HEK293T (cell line): ENCODE measurements around the gene DTYMK.

Experiments used
- ARNT ChIP-seq: fragments of 450-650 bp; IDR thresholded peaks from 2 replicates; pipeline ENCODE4 v1.6.1; 2017; ENCODE audit warnings: mild to moderate bottlenecking
- BHLHE40 ChIP-seq: fragments of 450-650 bp; IDR thresholded peaks from 2 replicates; pipeline ENCODE4 v1.6.1; 2016; ENCODE audit warnings: mild to moderate bottlenecking, moderate library complexity, borderline replicate concordance
- FOXK2 ChIP-seq: fragments of 450-650 bp; IDR thresholded peaks from 2 replicates; pipeline ENCODE4 v1.6.1; 2016; ENCODE audit warnings: mild to moderate bottlenecking
- FOXM1 ChIP-seq: fragments of 450-650 bp; IDR thresholded peaks from 2 replicates; pipeline ENCODE4 v1.6.1; 2017; ENCODE audit warnings: mild to moderate bottlenecking, borderline replicate concordance
- HDGF ChIP-seq: fragments of 450-650 bp; IDR thresholded peaks from 2 replicates; pipeline ENCODE4 v1.6.1; 2017; ENCODE audit warnings: antibody characterized with exemption, borderline replicate concordance
- L3MBTL2 ChIP-seq: fragments of 450-650 bp; conservative IDR thresholded peaks from 2 replicates; pipeline ENCODE4 v1.6.1; 2016; ENCODE audit warnings: mild to moderate bottlenecking
- LEF1 ChIP-seq: fragments of 450-650 bp; IDR thresholded peaks from 2 replicates; pipeline ENCODE4 v1.6.1; 2017; ENCODE audit warnings: mild to moderate bottlenecking, borderline replicate concordance
- SP1 ChIP-seq: fragments of 450-650 bp; IDR thresholded peaks from 2 replicates; pipeline ENCODE4 v1.6.1; 2017
- SUZ12 ChIP-seq: fragments of 450-650 bp; IDR thresholded peaks from 2 replicates; pipeline ENCODE4 v1.6.1; 2016; ENCODE audit warnings: mild to moderate bottlenecking
- ZNF384 ChIP-seq: fragments of 450-650 bp; IDR thresholded peaks from 2 replicates; pipeline ENCODE4 v1.6.1; 2016

GRCh38 chr2:241629762-241630435 is 56.7 kb downstream of the DTYMK start:
- TF ChIP-seq SP1 (no peak), BHLHE40 (no peak), FOXM1 (no peak), FOXK2 (no peak), SUZ12 (no peak), HDGF (no peak), ZNF384 (no peak), L3MBTL2 (no peak), ARNT (no peak), LEF1 (no peak)
